NOMO-1 treated with DMSO at 0.1 percent for 48 hours (cell line): Measurements from ENCODE around the gene OR6C2.
"Not testable (repeated sequence)": the region's sequence is repeated elsewhere in the genome, so short reads cannot be mapped to it uniquely, and the experiment has no call there.

Experiments used
- DNase-seq: peaks from one replicate; lab custom pipeline; 2025; ENCODE audit not compliant: unreplicated experiment; lab: John Stamatoyannopoulos, UW

Gene OR6C2

GRCh38 chr12:55443776-55444175, at the start of gene OR6C2:
TSS of gene OR6C2 (plus strand) at chr12:55444076. CDS start at chr12:55452214, 8,138 bp downstream.
- no peak for DNase-seq

- no peak for DNase-seq
Observed at GRCh38 chr12:55396326-55396725, 47.5 kb upstream of the OR6C2 start.

- DNase-seq = no peak
Observed at GRCh38 chr12:55400229-55400628, 43.6 kb upstream of the OR6C2 start, which contains the start of gene OR6C65. TSS of gene OR6C65 (plus strand) at chr12:55400529. CDS start at chr12:55400529, 0 bp downstream.

GRCh38 chr12:55407866-55408265, 36.0 kb upstream of the OR6C2 start:
- DNase-seq = no peak

GRCh38 chr12:55409133-55409532, 34.7 kb upstream of the OR6C2 start:
- DNase-seq = not testable (repeated sequence)

GRCh38 chr12:55412138-55412537, 31.7 kb upstream of the OR6C2 start:
- not testable (repeated sequence) for DNase-seq

- DNase-seq = not testable (repeated sequence)
Observed at GRCh38 chr12:55413498-55414388, 30.1 kb upstream of the OR6C2 start.

GRCh38 chr12:55414396-55414823, 29.5 kb upstream of the OR6C2 start:
- DNase-seq = not testable (repeated sequence)

GRCh38 chr12:55414889-55415288, 29.0 kb upstream of the OR6C2 start:
- not testable (repeated sequence) for DNase-seq

GRCh38 chr12:55416961-55417360, 26.9 kb upstream of the OR6C2 start:
- DNase-seq = no peak

- no peak for DNase-seq
Observed at GRCh38 chr12:55420307-55420962, 23.4 kb upstream of the OR6C2 start.

GRCh38 chr12:55425954-55426353, 17.9 kb upstream of the OR6C2 start, which contains the start of gene OR6C76:
TSS of gene OR6C76 (plus strand) at chr12:55426254. CDS start at chr12:55426254, 0 bp downstream.
- DNase-seq = no peak

GRCh38 chr12:55428331-55429243, 15.3 kb upstream of the OR6C2 start:
- DNase-seq = peak; percentile 53

GRCh38 chr12:55441233-55441632, 2.6 kb upstream of the OR6C2 start:
- not testable (repeated sequence) for DNase-seq

GRCh38 chr12:55445357-55445756, 1.5 kb downstream of the OR6C2 start:
- DNase-seq = peak; percentile 56

GRCh38 chr12:55446326-55446725, 2.5 kb downstream of the OR6C2 start:
- peak; percentile 80 for DNase-seq

GRCh38 chr12:55448825-55449224, 4.9 kb downstream of the OR6C2 start:
- DNase-seq = no peak

- not testable (repeated sequence) for DNase-seq
Observed at GRCh38 chr12:55464926-55465325, 21.1 kb downstream of the OR6C2 start.

- peak; percentile 57 for DNase-seq
Observed at GRCh38 chr12:55467836-55468235, 24.0 kb downstream of the OR6C2 start.

GRCh38 chr12:55469291-55469690, 25.4 kb downstream of the OR6C2 start:
- no peak for DNase-seq
